RPMI7951 (cell line): ENCODE results near the gene TRNP1. TPM values are rescaled to one million over a fixed set of nuclear protein-coding genes. Genes with fewer than 3 reads are reported as not detected.
"Not testable (repeated sequence)": the region's sequence is repeated elsewhere in the genome, so short reads cannot be mapped to it uniquely, and the experiment has no call there.

Source experiments
- DNase-seq: peaks from one replicate; pipeline ENCODE4 v3.0.0-alpha.2; 2012; ENCODE audit warnings: low read depth
- total RNA-seq: library from RNA; depleted of rRNA; stranded (reverse); fragments of >200 nt; shearing (Covaris generic); gene quantifications from 2 replicates; pipeline ENCODE4 v1.2.3, GENCODE V29; 2014; rRNA removed

The TRNP1 gene, protein sequence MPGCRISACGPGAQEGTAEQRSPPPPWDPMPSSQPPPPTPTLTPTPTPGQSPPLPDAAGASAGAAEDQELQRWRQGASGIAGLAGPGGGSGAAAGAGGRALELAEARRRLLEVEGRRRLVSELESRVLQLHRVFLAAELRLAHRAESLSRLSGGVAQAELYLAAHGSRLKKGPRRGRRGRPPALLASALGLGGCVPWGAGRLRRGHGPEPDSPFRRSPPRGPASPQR
- 4.2 and 4.6 TPM in 2 replicates for total RNA-seq

DNA sequence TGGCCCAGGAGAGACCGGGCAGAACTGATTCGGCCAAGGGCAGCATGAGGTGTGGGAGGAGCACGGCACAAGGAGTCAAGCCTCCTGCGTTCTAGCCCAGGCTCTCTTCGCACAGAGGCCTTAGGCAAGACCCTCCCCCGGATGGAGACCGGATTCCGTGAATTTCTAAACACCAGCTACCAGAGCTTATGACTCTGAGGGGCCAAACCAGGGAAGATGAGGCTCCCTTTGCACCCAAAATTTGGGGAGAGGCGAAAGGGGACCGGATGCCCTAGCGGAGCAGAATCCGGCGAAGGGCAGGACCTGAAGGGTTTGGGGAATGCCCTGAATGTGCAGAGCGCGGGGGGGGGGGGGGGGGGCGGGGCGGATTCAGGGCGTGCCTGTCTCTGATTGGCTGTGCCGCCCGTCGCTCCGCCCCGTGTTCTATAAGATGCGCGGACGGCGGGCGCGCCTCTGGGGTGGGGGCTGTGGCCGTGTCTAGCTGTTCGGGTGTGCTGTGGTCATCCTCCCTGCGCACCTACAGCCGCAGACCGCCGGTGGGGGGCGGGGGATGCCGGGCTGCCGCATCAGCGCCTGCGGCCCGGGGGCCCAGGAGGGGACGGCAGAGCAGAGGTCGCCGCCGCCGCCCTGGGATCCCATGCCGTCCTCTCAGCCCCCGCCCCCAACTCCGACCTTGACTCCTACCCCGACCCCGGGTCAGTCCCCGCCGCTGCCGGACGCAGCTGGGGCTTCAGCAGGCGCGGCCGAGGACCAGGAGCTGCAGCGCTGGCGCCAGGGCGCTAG, at the start of gene TRNP1:
Gene TRNP1, plus strand, starts transcription at position 456 of the 783 bp plus-strand sequence. Its CDS starts 95 bp downstream, at position 551.
- peak; percentile 61 for DNase-seq

DNA sequence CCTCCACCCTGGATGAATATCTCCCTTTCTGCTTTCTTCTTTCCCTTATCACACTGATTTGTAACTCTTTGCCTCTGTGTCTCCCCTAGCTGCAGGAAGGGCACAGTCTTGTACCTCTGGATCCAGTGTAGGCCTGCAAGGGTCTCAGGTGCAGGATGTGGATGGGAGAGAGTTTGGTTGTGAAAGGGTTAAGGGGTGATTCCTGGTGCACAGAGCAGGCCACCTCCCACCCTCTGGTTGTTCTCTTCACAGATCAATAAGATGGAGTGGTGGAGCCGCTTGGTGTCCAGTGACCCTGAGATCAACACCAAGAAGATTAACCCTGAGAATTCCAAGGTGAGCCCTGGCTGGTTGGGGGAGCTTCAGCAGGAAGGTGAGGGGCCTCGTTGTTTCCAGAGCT, 48.4 kb upstream of the TRNP1 start:
- no peak for DNase-seq

DNA sequence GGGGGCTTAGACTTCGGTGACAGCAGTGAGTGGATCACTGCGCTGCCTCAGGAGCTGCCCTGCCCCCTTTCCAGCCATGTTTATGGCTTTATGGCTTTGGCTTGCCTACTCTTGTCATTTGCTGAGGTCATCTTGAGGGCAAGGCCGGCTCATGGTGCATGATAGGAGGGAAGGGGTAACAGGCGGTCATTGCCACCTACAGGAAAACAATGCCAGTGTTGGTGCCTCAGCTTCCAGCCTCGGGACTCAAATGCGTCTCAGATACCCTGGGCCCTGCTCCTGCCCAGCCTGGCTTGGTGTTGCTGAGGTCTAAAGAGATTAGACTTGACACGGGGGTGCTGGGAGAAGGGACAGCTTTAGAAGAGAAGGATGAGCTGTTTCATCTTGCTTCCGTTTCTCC, 47.8 kb upstream of the TRNP1 start:
- DNase-seq: no peak

DNA sequence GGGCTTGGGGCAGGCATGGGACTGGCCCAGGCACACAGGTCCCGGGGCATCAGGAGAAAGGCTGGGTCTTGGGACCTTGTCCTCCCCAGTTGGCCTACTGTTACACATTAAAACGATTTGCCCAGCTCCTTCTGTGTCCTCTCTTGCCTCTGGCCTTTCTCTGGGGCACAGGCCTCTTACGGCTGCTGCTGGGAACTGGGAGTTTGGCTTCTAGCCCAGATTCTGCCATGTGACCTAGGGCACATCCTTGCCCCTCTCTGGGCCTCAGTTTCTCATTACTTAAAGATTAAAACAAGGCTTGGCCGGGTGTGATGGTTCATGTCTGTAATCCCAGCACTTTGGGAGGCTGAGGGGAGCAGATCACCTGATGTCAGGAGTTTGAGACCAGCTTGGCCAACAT, 47.2 kb upstream of the TRNP1 start:
- DNase-seq: no peak

DNA sequence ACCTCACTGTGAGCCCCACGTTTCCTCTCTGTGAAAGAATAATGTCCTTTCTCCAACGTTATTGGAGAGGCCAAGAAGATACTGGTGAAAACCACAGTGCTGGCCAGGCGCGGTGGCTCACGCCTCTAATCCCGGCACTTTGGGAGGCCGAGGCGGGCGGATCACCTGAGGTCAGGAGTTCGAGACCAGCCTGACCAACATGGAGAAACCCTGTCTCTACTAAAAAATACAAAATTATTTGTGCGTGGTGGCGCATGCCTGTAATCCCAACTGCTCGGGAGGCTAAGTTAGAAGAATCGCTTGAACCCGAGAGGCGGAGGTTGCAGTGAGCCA, 44.8 kb upstream of the TRNP1 start:
- not testable (repeated sequence) for DNase-seq

DNA sequence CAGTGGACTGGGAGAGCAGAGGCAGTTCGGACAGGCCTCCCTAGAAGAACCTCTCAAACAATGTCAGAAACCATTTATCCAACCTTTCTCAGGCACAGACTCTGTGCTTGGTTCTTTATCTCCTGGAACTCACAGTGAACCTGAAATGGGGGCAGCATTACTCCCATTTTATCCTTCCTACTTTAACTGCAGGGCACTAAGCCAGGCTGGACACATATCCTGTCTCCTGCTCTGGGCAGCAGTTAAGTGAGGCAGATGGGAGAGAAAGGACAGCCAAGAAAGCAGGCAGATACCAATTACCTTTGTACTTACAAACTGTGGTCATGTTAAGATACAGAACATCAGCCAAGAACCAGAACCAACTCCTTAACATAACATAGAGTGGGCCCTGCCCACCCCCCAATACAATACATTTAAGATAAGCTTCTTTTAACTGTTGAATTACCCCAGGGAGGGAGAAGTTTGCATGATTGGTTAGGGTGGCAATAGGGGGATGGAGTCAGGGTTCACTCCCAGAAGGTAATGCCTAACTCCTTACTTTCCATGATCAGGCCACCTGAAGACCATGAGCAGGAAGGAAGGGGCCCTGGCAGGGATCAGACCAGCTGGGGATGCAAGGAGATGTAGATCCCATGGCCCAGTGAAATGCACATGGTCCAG, 44.1 kb upstream of the TRNP1 start:
- DNase-seq: no peak

DNA sequence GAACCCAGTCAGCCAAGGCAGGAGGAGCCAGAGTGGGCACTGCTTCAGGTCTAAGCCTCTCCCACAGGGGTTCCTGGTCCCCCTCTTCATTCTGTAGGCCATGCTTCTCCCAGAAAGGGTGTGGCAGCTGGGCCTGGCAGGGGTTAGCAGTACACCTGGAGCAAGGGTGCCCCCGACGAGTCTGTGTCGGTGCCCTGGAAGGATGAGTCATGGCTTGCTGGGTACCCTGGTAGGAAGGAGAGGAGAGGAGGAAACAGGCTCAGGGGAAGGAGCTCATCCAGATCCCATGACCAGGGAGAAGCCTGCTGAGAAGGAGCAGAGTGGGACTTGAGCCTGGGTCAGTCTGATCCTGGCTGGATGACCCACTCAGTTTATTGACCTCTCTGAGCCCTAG, 43.6 kb upstream of the TRNP1 start:
- DNase-seq: no peak

DNA sequence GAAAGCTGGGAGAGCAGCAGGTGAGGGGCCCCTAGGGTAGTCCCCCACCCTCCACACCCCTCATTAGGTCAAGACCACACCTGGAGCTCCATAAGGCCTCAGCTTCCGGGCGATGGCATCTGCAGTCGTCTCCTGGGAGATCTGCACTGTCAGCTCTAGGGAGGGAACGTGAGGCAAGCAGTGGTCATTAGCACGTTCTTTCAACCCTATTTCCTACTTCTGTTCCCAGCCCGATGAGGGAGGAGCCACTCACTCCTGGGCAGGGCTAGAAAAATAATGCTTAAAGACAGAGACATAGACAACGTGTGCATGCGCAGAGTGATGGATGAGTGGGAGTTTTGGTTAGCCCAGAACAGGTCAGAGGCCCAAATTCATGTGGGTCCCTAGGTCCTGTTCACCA, 42.9 kb upstream of the TRNP1 start:
- no peak for DNase-seq

DNA sequence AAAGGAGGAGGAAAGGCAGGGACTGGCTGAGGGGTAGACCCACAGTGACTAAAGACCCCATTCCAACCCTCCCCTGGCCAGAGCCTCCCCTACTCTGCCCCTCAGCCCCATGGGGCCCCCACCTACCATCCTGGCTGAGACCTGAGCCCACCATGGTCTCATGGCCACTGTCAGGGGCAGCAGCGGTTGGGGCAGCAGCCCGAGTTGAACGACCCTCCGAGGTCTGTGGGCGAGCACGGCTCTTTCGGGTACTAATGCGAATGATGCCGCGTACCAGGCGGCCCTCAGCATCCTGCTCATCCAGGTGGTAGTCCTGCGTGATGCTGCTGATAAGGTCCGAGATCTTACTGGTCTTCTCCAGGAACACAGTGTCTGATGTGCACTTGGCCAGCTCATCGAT, 42.3 kb upstream of the TRNP1 start:
- no peak for DNase-seq

DNA sequence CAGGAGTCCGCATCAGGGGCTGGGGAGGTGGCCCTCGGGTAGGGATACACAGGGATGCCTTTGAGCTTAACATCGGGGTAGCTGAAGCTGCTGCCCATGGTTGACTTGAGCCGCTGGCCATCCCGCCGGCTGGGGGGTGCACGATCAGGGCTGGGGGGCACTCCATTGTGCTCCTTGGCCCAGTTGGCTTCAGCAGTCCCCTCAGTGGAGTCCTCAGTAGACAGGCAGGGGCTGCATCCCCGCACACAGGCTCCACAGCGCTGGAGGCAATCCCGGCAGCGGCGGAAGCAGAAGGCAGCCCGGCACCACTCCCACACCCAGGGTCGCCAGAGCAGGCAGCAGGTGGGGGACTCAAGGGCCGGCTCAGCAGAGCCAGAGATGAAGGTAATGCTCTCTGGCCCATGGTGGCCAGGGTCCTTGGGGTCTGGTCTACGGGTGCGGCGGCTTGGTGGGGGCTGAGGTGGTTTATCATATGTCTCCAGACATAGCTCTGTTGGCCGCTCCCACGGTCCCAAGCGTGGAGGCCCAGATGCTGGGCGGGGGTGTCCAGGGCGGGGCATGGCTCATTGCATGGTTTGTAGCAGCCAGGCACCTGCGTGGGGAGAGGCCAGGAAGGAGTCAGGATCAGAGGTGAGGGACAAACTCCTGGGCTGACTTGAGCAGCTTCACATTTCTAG, 41.5 kb upstream of the TRNP1 start:
- DNase-seq: no peak

DNA sequence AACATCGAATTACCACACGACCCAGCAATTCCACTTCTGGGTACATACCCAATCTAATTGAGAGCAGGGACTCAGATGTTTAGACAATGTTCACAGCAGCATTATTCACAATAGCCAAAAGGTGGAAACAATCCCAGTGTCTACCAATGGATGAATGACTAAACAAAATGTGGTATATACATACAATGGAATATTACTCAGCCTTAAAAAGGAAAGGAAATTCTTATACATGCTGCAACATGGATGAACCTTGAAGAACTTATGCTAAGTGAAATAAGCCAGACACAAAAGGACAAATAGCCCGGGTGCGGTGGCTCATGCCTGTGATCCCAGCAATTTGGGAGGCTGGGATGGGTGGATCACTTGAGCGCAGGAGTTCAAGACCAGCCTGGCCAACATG, 40.1 kb upstream of the TRNP1 start:
- no peak for DNase-seq

DNA sequence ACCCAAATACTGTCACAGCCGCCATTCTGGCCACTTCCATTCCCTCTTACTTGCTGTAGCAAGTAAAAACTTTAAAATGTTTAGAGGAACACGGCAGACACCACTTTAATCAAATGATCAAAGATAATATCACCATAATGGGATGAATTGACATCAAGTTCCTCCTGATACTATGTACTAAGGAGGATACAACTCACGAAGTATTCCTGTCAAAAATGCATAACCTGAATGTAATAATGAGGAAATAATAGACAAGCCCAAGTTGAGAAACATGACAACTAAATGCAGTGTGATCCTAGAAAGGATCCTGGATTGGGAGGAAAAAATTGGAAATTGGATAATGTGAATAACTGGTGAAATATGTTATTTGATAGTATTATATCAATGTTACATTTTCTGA, 37.2 kb upstream of the TRNP1 start:
- DNase-seq: no peak

DNA sequence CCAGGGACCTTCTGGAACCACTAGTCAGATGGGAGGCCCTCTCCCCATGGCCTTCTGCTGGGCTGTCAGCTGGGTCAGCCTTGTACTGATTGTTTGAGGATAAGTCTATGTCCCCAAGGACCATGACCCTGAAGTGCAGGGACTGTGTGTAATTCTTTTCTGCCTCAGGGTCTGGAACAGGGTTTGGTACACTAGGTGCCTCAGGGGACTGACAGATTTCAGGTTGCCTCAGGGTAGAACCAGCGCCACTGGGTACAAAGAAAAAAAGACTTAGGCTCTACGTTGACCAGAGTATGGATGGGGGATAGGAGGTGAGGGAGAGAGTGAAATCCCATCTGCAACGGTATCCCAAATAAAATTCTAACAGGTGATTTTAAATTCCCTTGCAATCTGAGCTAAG, 36.2 kb upstream of the TRNP1 start:
- no peak for DNase-seq

DNA sequence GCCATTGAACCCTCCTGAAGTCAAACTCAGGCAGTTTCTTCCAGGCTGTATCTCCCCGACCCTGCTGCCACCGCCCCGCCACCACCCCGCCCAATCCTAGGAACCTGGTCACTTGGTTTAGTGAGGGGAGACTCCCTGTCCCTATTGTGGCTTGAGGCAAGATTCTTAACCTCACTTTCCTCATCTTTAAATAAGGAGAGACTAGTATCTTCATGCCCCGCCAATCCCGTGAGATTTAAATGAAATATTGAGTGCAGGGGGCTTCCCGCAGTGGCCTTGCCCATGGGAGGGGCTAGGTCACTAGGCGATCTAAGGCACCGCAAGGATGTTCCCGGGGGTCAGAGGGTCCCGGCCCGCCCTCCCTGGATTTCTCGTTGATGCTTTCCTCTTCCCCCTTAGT, 34.2 kb upstream of the TRNP1 start:
- no peak for DNase-seq

DNA sequence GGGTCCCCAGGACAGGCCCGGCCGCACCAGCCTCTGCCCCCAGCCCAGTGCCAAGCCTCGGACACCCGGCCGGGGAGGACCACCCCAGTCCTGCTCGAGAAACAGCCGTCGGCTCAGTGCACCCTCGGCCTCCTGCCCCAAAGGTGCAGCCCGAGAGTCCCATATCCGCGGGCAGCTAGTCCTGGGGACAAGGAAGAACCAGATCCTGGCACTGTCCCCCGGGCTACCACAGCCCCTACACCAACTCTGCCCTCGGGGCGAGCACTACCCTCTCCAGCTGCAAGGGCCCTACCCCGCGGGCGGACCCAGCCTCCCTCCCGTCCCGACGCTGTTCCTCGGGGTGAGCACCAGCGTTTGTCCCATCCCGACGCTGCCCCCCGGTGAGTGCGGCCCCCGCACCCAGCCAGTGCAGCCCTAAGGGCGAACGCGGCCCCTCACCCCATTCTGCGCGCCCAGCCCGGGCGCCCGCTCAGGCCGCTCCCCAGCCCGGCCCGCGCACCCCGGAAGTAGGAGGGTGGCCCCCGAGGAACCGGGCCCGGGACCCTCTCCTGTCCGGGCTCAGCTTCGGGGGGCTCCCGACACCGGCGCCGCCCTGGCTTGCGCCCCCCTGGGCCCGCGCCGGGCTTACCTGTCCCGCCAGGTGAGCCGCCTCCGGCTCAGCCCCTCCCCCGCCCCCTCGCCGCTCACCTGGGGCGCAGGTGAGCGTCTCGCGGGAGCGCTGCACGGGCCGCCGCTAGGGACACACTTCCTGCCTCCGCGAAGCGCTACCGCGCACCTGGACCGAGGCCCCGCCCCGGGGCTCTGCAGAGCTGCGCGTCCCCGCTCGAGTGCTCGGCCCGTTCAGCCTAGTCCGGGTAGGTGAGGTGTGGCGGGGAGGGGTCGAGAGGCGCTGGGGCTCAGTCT, 33.5 kb upstream of the TRNP1 start, which contains the start of gene KDF1:
Gene KDF1, minus strand, starts transcription at position 747 of the 903 bp plus-strand sequence. CDS start 8,088 bp downstream, outside the sequence.
- no peak for DNase-seq

DNA sequence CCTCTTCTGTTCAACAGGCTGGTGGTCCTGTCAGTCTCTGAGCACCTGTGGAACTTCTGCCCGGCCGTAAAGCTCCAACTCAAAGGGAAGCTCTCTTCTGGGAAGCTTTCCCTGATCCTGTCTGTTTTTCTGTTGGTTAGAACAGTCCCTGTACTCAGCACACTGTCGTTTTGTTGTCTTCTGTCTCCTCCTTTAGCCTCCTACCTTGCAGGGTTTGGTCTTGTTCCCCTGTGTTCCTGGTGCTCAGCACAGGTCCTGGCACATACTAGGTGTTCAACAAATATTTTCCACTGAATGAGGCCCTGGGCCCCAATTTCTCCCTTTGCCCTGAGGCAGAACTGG, 32.9 kb upstream of the TRNP1 start:
- no peak for DNase-seq

DNA sequence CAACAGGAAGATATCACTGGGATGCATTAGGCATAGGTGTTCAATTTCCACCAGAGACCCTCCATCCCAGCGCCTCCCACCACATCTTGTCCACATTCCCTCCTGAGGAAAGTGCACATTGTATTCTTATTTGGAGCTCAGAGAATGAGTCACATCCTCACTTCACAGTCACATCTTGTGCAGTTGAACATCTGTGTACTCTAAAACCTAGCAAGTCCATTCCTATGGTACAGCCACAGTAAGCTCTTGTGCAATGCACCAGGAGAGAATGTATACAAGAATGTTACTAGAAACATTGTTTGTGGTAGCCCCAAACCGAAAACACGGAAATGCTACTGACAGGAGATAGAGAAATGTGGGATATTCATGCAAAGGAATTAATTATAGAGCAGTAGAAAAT, 31.7 kb upstream of the TRNP1 start:
- peak; percentile 84 for DNase-seq

DNA sequence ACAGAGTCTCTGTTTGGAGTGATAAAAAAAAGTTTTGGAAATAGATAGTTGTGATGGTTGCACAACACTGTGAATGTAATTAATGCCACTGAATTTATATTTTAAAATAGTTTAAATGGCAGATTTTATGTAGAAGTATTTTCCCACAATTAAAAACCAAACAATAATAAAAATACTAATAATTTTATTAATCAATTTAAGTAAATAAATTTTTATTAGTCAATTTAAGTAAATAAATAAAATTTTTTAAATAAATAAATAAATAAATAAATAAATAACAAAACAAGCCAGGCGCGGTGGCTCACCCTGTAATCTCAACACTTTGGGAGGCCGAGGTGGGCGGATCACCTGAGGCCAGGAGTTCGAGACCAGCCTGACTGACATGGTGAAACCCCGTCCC, 28.3 kb upstream of the TRNP1 start:
- no peak for DNase-seq

DNA sequence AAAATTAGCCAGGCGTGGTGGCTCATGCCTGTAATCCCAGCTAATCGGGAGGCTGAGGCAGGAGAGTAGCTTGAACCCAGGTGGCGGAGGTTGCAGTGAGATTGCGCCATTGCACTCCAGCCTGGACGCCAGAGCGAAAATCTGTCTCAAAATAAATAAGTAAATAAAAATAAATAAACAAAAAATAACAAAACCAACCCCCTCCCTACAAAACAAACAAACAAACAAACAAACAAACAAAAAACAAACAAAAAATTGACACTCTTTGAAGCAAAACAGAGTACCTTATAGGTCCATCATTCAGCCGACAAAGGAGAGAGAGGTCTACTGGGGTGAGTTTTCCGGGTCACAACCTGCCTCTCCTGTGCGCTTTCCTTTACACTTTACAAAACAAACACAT, 27.9 kb upstream of the TRNP1 start:
- DNase-seq: no peak

DNA sequence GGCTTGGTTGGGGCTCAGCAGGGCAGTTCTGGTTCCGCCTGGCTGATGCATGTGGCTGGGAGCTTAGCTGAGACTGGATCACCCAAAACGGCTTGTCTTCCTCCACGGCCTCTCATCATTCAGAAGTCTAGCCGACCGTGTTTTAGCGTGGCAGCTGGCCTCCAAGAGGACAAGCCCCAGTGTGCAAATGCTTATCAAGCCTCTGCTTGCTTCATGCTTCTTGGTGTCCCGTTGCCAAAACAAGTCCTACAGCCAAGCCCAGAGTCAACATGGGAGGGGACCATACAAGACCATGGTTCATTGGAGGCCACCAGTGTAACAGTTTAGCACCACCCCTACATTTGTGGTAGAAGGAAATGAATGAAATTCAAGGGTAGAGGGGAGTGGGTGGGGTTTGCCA, 22.7 kb upstream of the TRNP1 start:
- DNase-seq: no peak

DNA sequence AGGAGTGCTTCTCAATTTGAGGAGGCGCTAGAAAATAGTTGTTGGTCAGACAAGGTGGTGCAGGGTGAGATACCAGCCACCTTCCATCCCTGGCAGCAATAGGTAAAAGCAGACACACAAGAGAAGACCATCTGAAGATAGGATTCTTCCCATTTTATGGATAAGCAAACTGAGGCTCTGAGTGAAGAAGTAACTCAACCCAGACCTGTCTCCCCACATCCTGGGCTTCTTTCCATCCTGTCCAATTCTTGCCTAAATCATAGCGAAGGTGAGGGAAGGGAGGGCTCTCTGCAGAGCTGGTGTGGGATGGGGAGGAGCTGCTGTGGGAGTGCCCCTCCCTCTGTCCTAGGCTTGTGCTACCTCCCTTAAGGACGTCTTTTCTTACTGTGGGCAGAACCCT, 21.9 kb upstream of the TRNP1 start:
- DNase-seq: no peak

DNA sequence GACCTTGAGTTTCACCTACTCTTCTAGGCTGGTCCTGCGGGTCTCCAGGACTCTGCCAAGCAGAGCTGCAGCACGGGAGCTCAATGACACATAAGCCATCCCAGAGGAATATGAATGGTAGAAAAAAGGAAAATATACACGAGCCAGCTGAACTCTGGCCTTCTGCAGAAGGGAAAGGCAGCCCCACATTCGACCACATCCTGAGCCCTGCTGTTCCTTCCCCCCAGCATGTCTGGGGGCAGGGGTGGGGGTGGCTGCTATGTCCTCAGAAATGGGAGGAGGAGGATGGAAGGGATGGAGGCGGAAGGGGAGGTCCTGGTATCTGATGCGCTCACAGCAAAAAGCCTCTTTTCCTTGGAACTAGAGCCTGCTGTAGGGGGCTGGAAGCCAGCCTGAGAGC, 21.1 kb upstream of the TRNP1 start:
- DNase-seq: no peak
